ENCODE data around the gene LATS2. TPM values are rescaled to one million over a fixed set of nuclear protein-coding genes. Genes with fewer than 3 reads are reported as not detected.

LATS2 gene
- total RNA-seq, 1 donor from 2014 or later: 48.7 TPM

DNA sequence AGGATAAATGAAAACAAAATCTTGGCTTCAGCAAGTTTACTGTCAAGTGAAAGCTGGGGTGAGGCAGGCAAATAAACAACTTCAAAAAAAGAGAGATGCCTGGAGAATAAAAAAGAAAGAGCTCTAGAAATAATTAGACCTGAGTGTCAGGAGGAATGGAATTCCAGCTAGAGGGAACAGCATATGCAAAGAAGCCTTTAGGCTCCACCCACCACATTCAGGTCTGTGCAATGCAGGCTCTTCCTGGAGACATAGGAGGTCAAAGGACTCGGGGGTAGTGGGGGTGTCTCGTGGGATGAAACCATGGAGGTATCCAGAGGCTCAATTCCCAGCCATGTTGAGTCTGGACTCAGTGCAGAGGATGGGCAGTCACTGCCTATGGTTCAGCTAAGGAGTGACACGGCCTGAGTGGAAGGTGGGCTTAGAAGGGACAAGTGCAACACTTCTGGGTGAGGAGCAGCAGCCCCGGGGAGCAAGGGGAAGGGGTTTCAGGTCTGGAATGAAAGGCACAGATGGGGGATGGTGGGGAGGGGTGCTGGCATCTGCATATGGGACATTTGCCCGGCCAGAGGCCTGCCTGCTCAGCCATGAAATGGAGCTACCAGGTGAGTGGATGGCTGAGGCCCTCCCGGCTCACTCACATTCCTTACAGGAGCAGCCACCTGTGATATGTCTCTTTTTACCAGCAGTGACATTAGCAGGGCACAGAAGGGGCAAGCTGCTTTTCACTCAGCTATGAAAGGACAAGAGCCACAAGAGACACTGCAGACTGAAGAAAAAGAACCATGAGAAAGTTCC, 12.3 kb downstream of the LATS2 start:
- DNase-seq (ENCODE audit: low spot score): no peak

DNA sequence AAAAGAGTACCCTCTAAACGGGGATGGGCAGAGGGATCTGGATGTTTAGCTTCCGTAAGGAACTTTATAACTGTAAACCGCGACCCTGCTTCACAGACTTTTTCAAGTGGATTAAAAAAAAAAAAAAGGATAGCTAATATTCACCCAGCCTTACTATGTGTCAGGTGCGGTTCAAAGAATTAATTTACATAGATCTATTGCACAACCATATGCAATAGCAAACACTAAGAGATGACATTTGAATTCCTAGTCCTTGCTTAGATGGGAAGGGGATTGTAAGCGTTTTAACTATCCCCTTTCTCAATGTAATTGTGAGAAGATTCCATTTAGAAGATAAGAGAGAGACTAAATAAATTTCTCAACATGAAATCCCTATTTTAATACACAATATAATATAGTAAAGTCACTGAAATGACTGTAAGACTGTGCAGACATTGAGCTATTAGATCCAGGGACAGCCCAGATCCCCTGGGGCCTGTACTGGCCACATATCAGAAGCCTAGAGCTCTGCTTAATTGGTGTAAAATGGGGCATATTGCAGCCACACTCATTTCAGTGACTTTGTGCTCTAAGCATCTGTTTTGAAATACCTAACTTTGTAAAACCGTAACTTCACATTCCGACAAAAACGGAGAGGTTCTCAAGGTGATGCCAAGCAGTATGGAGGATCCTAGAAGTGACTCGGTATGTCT, 13.6 kb downstream of the LATS2 start:
- no peak for DNase-seq (ENCODE audit: low spot score)

DNA sequence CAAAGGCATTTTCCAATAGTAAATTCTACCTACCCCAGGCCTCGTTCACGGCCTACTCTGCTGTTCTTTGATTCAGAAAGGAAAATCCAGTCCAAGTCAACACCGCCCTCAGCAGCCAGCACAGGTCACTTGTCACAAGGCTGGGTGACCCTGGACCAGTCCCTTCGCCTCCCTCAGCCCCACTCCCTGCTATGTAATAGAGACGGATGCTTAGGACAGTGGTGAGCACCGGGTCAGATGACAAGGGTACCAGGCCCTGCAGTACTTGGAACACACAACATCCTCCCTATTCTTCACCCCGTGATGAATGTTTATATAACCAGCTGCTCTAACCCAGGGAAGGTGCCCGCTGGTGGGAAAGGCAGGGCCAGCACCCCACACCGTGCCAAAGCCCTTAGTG, 14.3 kb downstream of the LATS2 start:
- no peak for DNase-seq (ENCODE audit: low spot score)

DNA sequence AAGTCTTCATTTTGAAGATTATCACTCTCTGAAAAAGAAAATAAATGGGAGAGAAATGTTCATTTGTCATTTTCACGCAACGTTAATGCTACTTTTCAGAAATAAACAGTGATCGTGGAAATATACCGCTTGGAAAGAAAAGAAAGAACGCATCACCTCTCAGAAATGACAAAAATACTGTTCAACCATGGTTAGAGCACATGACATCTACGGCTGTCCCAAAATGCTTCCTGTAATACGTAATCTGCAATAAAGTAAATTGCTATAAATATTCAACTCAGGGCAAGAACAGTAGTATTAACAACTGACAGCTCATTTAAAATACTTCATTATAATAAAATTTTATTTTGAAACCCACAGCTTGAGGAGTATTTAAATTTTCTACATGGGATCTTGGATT, 15.2 kb downstream of the LATS2 start:
- no peak for DNase-seq (ENCODE audit: low spot score)

DNA sequence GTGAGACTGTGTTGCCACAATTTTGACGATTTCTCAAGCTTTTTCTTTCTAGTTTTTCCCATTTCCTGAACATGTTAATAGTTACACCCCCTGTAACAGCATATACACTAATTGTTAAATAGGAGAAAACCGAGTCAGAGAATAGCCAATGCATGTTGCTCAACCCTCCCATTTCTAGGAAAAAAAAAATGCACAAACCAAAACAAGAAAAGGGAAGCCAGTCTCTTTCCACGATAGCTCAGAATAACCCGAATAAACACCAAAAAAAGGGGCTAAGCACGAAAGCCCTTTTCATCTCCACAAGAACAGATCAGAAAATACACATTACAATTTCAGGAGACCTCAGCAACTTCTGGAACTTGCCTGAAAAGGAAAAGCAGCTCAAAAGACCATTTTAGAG, 16.3 kb downstream of the LATS2 start:
- DNase-seq (ENCODE audit: low spot score): no peak

DNA sequence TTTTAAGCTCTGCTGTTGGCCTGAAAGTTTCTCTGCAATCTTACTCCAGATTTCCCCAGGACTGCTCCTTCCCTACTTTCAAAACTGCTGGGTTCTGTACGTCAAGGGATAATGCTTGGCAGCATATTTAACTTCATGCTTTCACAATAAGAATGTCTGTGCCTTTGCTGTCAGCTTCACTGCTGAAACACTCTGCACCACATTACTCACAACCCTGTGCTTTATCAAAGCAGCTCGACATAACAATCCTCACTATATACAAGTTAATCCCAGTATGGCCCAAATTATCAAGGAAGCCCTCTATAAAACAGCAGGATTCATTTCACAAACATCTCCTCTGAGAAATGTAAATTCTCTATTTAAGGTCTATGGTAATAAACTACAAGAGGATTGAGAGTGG, 17.5 kb downstream of the LATS2 start:
- no peak for DNase-seq (ENCODE audit: low spot score)

- DNase-seq (ENCODE audit: low spot score): peak; percentile 49
Observed at GRCh38 chr13:21040120-21040826, 21.1 kb downstream of the LATS2 start.

- DNase-seq (ENCODE audit: low spot score): no peak
Observed at GRCh38 chr13:21039097-21039800, 22.1 kb downstream of the LATS2 start.

- peak; percentile 49 for DNase-seq (ENCODE audit: low spot score)
Observed at GRCh38 chr13:21037656-21038055, 23.7 kb downstream of the LATS2 start.

DNA sequence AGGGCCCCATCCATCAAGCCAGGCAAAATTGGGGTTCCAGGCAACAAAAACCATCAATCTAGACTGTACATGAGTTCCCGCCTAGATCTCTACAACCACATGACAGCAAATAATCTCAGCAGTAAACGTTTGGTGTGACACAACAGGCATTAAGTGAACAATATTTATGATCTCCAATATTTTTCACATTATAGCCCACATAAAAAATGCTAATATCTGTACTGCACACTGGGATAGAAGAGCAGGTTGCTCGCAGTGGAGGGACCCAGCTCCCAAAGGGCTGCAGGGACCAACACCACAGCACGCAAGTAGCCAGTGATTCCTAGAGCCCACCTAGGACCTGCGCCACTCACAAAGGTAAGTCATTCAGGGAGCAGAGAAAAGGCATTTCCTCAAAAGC, 25.9 kb downstream of the LATS2 start:
- no peak for DNase-seq (ENCODE audit: low spot score)

DNA sequence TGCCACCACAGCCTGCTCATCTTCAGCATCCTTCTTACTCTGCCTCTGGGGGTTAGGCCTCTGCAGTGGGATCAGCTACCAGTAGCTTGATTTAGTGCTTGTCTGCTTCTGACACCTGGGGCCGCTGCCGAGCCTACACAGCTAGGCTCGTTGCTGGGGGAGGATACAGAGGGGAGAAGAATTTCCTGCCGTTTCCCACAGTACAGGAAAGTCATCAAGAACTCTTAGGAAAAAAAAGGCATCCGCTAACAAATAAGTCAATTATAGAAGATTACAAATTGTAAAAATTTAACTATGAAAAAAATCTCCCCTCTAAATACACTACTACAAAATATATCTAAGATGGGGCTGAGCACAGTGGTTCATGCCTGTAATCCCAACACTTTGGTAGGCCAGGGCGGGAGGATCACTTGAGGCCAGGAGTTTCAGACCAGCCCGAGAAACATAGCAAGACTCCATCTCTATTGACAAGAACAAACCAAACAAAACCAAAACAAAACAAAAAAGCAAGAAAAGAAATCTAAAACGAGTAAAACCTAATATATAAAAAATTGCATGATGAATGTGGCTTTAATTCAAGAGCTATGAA, 26.7 kb downstream of the LATS2 start:
- DNase-seq (ENCODE audit: low spot score): no peak

DNA sequence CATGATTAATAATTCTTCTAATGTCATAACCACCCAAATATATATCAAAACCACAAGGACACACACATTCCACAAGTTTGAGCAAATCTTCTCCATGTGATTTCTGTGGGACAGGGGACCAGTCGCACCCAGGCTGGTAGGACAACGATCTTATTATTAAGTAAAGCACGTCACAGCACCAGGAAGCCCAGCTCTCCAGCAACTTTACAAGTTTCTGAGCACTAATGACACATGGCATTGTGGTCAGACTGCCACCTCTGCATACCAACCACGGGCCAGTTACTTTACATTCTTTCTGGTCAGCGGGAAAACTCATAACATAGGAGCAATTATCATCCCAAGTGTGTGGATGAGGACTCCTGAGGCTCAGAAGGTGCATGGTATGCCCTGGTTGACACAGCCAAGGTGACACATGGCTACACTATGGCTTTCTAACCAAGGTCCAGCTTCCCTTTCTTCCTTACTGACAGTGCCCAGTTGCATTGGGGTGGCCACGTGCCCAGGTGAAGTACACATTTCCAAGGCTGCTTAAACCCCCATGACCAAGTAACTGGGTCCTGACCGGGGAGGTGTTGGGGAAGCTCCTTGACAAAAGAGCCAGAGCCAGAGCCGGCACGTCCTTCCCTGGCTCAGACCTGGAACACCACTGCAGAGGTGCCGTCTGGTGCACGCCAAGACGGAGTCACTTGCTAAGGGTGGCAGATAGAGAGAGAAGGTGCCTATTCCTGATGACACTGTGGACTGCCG, 27.4 kb downstream of the LATS2 start:
- DNase-seq (ENCODE audit: low spot score): no peak

DNA sequence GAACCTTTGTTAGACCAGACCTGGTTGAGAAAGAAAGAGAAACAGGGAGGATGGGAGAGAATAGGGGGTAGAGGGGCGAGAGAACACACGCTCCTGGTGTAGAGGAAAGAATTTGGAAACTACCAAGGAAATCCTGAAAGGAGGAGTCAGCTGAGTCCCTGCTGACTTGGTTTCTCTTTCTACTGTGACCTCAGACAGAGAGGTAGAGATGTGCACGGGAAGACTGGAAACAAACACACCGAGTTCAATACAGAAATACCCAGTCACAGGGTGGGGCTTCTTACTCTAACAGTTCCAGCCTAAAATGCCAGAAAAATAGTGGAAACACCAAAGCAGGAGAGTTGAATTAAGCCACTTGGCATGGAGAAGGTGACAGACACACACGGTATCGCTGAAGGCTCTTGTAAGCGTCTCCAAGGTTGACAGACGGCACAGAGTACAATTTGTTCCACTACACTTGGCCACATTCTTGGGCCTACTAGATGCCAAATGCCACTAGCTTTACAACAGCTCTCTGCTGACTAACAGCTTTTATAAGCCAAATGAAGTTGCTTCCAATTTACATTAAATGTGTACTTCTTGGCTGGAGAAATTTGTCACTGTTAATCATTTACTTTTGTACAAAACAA, 28.1 kb downstream of the LATS2 start:
- no peak for DNase-seq (ENCODE audit: low spot score)

DNA sequence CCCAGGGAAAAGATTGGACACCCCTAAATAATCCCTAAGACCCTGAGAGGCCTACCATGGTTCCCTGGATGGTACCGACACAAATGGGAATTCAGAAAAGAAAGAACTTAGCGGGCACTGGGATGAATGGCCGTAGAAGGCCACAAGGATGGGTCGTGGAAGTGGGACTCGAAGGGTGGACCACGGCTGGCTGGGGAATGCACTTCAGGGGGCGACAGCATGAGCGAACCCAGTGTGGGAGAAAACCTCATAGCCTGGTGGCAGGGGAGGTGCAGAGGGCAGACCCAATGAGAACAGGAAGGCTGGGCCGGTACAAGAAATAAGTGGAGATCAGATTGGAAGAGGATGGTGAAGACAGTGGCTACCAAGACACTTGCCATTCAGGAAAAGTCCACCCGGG, 28.7 kb downstream of the LATS2 start:
- no peak for DNase-seq (ENCODE audit: low spot score)

DNA sequence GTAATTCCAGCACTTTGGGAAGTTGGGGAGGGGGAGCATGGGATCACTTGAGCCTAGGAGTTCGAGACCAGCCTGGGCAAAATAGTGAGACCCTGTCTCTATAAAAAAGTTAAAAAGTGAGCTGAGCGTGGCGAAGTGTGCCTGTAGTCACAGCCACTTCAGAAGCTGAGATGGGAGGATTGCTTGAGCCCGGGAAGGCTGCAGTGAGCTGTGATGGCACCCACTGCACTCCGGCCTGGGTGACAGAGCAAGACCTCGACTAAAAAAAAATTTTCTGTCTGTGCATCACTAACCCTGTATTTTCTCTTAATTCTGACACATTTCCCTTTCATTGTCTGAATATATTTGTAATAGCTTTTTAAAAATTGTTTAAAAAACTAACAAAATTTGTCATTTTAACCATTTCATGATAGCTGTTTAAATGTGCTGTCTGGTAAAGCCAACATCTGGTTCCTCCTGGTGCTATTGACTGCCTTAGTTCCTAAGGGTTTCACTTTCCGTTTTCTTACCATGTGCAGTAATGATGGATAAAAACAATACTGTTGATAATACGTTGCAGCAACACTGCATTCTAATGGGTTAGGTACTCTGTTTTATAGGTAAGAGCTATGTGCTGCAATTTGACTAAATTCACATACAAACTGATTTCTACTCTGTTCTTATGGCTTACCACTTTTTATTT, 29.7 kb downstream of the LATS2 start:
- DNase-seq (ENCODE audit: low spot score): no peak

DNA sequence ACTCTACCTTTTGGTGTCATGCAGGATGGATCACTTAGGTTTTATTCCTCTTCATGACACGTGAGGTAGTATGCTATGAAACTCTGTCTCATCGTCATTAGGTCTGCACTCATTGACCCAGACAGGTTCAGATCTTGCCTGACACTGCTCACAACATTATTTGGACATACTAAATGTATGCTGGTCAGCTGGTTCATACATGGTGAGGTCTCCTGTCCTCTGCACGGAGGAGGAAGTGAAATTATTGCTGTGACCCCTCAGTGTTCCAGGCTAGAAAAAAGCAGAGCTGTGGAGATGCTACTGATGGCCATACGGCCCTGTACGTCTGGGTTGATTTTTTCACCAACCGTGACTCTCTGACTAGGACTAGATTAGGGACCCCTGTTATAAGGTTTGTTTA, 35.8 kb downstream of the LATS2 start:
- DNase-seq (ENCODE audit: low spot score): peak; percentile 9

DNA sequence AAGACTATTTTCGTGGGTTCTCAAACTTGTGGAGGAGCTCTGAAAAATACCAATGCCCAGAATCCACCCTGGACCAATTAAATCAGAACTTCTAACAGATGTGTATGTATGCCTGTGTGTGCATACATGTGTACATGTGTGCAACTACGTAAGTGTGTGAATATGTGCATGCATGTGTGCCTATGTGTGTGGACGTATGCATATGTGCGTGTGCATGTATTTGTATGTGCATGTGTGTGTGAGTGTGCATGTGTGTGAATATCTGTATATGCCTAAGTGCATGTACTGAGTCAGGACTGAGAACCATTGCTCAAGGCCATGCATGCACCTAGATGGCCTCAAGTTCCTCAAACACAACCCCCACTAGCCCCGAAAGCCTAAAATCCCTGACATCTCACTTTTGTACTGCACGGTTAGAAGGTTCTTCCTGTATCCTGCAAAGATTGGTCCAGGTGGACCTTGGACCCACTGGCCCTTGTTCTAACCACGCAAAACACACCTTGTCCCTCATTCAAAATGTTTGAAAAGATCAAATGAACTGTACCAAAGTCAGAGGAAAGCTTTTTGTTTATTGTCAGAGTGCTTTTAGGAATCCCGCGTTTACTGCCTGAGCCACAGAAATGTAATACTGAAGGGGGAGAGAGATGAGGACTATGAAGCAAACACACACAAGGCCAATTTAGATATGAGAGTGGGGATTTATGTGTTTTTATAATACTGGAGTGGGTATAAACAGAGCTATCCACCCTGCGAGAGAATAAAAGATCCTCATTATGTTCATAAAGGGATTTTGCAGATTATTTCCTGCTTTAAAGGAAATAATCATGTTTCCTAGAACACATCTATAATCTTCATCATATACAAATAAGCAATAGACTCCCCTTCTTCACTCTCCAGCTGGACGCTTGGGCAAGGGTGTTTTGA, 39.1 kb downstream of the LATS2 start:
- DNase-seq (ENCODE audit: low spot score): no peak

DNA sequence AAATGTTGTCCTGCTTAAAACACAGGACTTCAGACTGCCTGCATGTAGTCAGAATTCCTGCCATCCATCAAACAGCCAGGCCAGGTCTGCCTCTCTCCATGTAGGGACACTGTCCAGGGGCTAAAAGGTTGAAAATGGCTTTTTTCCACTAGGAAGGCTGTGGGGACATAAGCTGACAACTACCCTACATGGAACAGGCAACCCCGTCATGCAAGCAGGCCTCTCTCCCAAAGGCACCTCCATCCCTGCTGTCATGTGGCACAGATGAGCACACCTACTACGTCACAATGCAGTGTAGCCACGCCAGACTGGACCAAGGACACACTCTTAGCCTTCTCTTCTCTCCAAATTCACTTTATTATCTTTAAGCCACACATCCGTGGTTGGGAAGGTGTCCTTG, 40.8 kb downstream of the LATS2 start:
- DNase-seq (ENCODE audit: low spot score): peak; percentile 22
